K562 (cell line): ENCODE data around the gene CLCN6. TPM values are rescaled to one million over a fixed set of nuclear protein-coding genes. Genes with fewer than 3 reads are reported as not detected.

Experiments
- ARID1B ChIP-seq: fragments of 450-650 bp; IDR thresholded peaks from 2 replicates; pipeline ENCODE4 v1.6.1; 2016; ENCODE audit warnings: antibody characterized with exemption, mild to moderate bottlenecking, inconsistent platforms
- BDP1 ChIP-seq: IDR thresholded peaks from 3 replicates; pipeline ENCODE4 v1.6.1; 2011; ENCODE audit not compliant: insufficient read length, insufficient read depth
- CBX5 ChIP-seq: IDR thresholded peaks from 2 replicates; pipeline ENCODE4 v1.6.1; 2014; ENCODE audit warnings: low read depth, borderline replicate concordance
- GATAD2A ChIP-seq: fragments of 450-650 bp; IDR thresholded peaks from 2 replicates; pipeline ENCODE4 v1.6.1; 2017
- HBP1 ChIP-seq: fragments of 450-650 bp; formaldehyde crosslinking; IDR thresholded peaks from 2 replicates; pipeline ENCODE4 v1.4.0; 2022; ENCODE audit warnings: missing genetic modification characterization
- NFYB ChIP-seq: IDR thresholded peaks from 2 replicates; pipeline ENCODE4 v1.6.1; 2011; ENCODE audit warnings: mild to moderate bottlenecking, moderate library complexity; ENCODE audit not compliant: insufficient read length; ENCODE audit errors: extremely low read depth
- NR2F6 ChIP-seq: fragments of 450-650 bp; formaldehyde crosslinking; IDR thresholded peaks from 2 replicates; pipeline ENCODE4 v1.4.0; 2020; ENCODE audit warnings: mild to moderate bottlenecking
- POLR2B ChIP-seq: fragments of 450-650 bp; IDR thresholded peaks from 2 replicates; pipeline ENCODE4 v1.6.1; 2018; ENCODE audit warnings: low read depth; ENCODE audit not compliant: partially characterized antibody
- PTBP1 ChIP-seq: fragments of 200-400 bp; formaldehyde crosslinking; IDR thresholded peaks from 2 replicates; pipeline ENCODE4 v1.6.1; 2017; ENCODE audit warnings: low read depth, low read length
- RFX1 ChIP-seq: fragments of 450-650 bp; IDR thresholded peaks from 2 replicates; pipeline ENCODE4 v1.6.1; 2016; ENCODE audit warnings: mild to moderate bottlenecking, moderate library complexity
- SNIP1 ChIP-seq: fragments of 450-650 bp; IDR thresholded peaks from 2 replicates; pipeline ENCODE4 v1.7.1; 2017; ENCODE audit warnings: low read depth, mild to moderate bottlenecking
- TAF7 ChIP-seq: fragments of 450-650 bp; IDR thresholded peaks from 2 replicates; pipeline ENCODE4 v1.6.1; 2016; ENCODE audit warnings: missing genetic modification characterization, missing compliant biosample characterization
- TCF7L2 ChIP-seq: fragments of 150-350 bp; IDR thresholded peaks from 2 replicates; pipeline ENCODE4 v1.6.1; 2016; ENCODE audit warnings: low read depth, mild to moderate bottlenecking, low read length, moderate library complexity
- TSHZ1 ChIP-seq: fragments of 250-450 bp; sonication (Bioruptor Pico); IDR thresholded peaks from 2 replicates; pipeline ENCODE4 v1.4.0; 2020; ENCODE audit warnings: mild to moderate bottlenecking, moderate library complexity
- U2AF1 ChIP-seq: fragments of 200-400 bp; formaldehyde crosslinking; optimal IDR thresholded peaks from 2 replicates; pipeline ENCODE3; 2017; ENCODE audit warnings: mild to moderate bottlenecking, low read depth, low read length, moderate library complexity
- USF2 ChIP-seq: sonication (generic); formaldehyde crosslinking; IDR thresholded peaks from 2 replicates; pipeline ENCODE4 v1.5.0; 2020; ENCODE audit warnings: missing genetic modification reagents
- YY1 ChIP-seq, 3 experiments: IDR thresholded peaks; 2 replicates each; pipeline ENCODE4 v1.6.1; 2011; ENCODE audit warnings: low read length in 2 of 3, mild to moderate bottlenecking in 2 of 3, moderate library complexity in 2 of 3, borderline replicate concordance in 1 of 3, control low read depth in 1 of 3, low read depth in 1 of 3; ENCODE audit not compliant: insufficient read depth in 3 of 3, insufficient replicate concordance in 2 of 3, control insufficient read depth in 1 of 3, insufficient read length in 1 of 3; ENCODE audit errors: extremely low read depth in 1 of 3
- ZNF124 ChIP-seq: sonication (generic); formaldehyde crosslinking; IDR thresholded peaks from 2 replicates; pipeline ENCODE4 v1.8.1; 2022; ENCODE audit warnings: missing genetic modification reagents
- ZNF184 ChIP-seq: sonication (generic); formaldehyde crosslinking; IDR thresholded peaks from 2 replicates; pipeline ENCODE4 v1.5.0; 2020; ENCODE audit warnings: missing genetic modification reagents
- ZNF41 ChIP-seq: fragments of 250-450 bp; sonication (Bioruptor Pico); conservative IDR thresholded peaks from 2 replicates; pipeline ENCODE4 v1.4.0; 2020; ENCODE audit warnings: mild to moderate bottlenecking
- ZNF583 ChIP-seq: fragments of 250-450 bp; sonication (Bioruptor Pico); IDR thresholded peaks from 2 replicates; pipeline ENCODE4 v1.4.0; 2020
- polyA plus RNA-seq, 8 experiments: library from polyadenylated mRNA; depleted of rRNA in 4 of 8; stranded (reverse) in 5 of 8; unstranded in 3 of 8; fragments of >200 nt; fragmentation: Nextera tagmentation in 2 of 8; fragmentation: Illumina TruSeq in 1 of 8; extraction: Ambion mirVana in 2 of 8; extraction: Trizol in 1 of 8; gene quantifications; 2 replicates each; pipeline versions ENCODE4 v1.2.1 to v1.2.3, GENCODE V29; 2011 to 2014; ENCODE audit warnings: inconsistent platforms in 1 of 8, missing spikeins in 1 of 8
- total RNA-seq, 7 experiments: library from RNA; depleted of rRNA in 6 of 7; stranded (reverse); fragments of >200 nt in 6 of 7; fragmentation: Illumina TruSeq in 2 of 7; extraction: Trizol in 2 of 7; gene quantifications; 2 replicates each; pipeline versions ENCODE4 v1.2.1 to v1.2.3, GENCODE V29; 2011 to 2021; ENCODE audit warnings: low replicate concordance in 1 of 7

The CLCN6 gene
- total and polyA plus RNA-seq, 9 of the 15 experiments (the other 6 are each of a cell fraction or from before 2014, with no cell fraction given) = 2.0 to 21.8 (median 13.6) TPM

- TF ChIP-seq U2AF1 (no peak), USF2 (peak; percentile 61), ARID1B (peak; percentile 98), GATAD2A (peak; percentile 86), YY1 (IDR thresholded peaks at IDR 0.05; ENCODE audit: borderline replicate concordance in 1 of 3, control insufficient read depth in 1 of 3, extremely low read depth in 1 of 3, insufficient read depth in 3 of 3, insufficient read length in 1 of 3, insufficient replicate concordance in 2 of 3, low read depth in 1 of 3, low read length in 2 of 3) (peak in 2 of 3 experiments; percentile 73 to 87), NR2F6 (CRISPR knock-in tag) (no peak), ZNF124 (CRISPR knock-in tag) (no peak), ZNF184 (CRISPR knock-in tag) (no peak), CBX5 (no peak), PTBP1 (0 out of 2 replicates have a peak, but pooled peaks have one; percentile 39), ZNF41 (0 out of 2 replicates have a peak, but pooled peaks have one; percentile 3), ZNF583 (CRISPR knock-in tag) (peak; percentile 80), TCF7L2 (no peak), TSHZ1 (CRISPR knock-in tag) (no peak), POLR2B (peak; percentile 63), RFX1 (no peak), HBP1 (CRISPR knock-in tag) (0 out of 2 replicates have a peak, but pooled peaks have one; percentile 64), SNIP1 (no peak), NFYB (no peak), TAF7 (tag) (peak; percentile 35; the same call in 1 of the 2 replicates), BDP1 (no peak)
Observed at GRCh38 chr1:11882814-11883538, 77.0 kb downstream of the CLCN6 start (continued).
